22Rv1 (cell line): Measurements from ENCODE around the gene CHRNB2.

Experiments
- H3K27ac ChIP-seq: fragments of 450-650 bp; 2 replicates; pipeline ENCODE4 v1.5.1; 2017
- ZFX ChIP-seq: fragments of 450-650 bp; IDR thresholded peaks from 2 replicates; pipeline ENCODE4 v1.6.1; 2017; ENCODE audit warnings: antibody characterized with exemption, borderline replicate concordance
- TF ChIP-seq, protein P1 (sequence below): fragments of 450-650 bp; IDR thresholded peaks from 2 replicates; pipeline ENCODE4 v1.5.1; 2017; ENCODE audit warnings: mild to moderate bottlenecking

The CHRNB2 gene

DNA sequence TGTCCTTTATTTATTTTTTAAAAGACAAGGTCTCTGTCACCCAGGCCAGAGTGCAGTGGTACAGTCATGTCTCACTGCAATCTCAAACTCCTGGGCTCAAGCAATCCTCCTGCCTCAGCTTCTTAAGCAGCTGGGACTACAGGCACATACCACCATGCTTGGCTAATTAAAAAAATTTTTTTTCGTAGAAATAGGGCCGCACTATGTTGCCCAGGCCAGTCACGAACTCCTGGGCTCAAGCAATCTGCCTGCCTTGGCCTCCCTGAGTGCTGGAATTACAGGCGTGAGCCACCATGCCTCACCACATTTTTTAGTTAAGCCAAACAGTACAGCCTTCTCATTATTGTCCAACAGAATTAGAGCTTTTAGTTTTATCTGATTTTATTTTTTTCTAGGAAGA, 47.8 kb downstream of the CHRNB2 start:
- TF ChIP-seq ZFX: no peak
- TF ChIP-seq, protein P1, sequence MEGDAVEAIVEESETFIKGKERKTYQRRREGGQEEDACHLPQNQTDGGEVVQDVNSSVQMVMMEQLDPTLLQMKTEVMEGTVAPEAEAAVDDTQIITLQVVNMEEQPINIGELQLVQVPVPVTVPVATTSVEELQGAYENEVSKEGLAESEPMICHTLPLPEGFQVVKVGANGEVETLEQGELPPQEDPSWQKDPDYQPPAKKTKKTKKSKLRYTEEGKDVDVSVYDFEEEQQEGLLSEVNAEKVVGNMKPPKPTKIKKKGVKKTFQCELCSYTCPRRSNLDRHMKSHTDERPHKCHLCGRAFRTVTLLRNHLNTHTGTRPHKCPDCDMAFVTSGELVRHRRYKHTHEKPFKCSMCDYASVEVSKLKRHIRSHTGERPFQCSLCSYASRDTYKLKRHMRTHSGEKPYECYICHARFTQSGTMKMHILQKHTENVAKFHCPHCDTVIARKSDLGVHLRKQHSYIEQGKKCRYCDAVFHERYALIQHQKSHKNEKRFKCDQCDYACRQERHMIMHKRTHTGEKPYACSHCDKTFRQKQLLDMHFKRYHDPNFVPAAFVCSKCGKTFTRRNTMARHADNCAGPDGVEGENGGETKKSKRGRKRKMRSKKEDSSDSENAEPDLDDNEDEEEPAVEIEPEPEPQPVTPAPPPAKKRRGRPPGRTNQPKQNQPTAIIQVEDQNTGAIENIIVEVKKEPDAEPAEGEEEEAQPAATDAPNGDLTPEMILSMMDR: no peak
- no peak overlapping the region for H3K27ac ChIP-seq

DNA sequence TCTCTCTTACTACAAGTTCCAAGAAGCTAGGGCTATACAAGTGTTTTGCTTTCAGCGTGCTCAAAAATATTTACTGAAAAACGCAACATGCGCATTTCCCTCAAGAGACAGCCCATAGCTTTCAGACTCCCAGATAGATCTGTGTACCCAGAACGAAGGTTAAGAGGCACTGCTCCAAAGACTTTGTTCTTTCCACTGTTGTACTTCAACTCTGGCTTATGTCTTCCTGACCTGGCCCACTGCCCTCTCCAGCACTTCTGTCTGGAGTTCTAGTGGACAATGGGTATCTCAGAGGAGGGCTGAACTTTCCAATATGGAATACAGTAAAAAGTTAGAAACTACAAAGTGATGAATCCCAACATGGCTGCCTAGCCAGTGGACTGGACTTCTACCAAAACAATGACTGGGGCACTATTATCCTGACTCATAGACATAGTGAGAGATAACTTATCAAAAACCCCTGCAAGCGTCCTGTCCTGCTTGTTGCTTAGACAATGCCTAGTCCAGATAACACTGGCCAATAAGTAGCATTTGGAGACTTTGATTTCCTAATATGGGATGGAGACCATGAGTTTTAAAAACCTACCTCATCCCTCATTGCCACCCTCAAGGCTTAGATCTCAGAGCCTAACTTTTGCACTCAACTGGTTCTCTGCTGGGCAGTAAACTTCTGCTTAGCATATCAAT, 49.2 kb downstream of the CHRNB2 start:
- no peak overlapping the region for H3K27ac ChIP-seq
- TF ChIP-seq ZFX: no peak
- TF ChIP-seq, protein P1: no peak

DNA sequence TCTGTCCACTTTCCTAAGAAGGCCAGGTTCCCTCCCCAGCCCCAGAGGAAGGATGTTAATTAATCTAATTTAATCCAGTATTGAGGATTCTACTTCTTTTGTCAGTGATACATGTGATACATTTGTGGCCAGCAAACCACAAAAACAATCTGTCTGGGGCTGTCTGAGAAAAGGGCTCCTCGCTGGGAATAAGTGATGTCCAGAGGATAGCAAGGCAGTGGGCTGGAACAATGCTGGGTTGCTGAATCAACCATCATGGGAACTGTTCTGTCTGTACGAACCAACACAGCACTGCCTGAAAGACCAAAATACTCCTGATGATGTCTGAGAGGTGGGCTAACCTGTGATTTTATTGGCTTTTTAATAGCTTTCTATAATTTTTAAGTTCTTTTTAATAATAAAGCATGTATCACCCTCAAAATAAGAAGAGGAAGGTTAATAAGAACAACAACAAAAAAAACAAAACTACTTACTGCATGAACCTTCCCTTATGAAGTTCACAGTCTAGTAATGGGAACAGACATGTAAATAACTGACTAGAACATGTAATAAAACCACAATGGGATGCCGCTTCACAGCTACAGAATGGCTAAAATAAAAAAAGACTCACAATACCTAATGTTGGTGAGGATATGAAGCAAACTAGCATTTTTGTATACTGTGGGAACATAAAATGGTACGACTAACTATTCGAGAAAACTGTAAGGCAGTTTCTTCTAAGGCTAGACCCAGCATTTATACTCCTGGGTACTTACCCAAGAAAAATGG, 51.8 kb downstream of the CHRNB2 start:
- TF ChIP-seq, protein P1: no peak
- no peak for TF ChIP-seq ZFX
- no peak overlapping the region for H3K27ac ChIP-seq

DNA sequence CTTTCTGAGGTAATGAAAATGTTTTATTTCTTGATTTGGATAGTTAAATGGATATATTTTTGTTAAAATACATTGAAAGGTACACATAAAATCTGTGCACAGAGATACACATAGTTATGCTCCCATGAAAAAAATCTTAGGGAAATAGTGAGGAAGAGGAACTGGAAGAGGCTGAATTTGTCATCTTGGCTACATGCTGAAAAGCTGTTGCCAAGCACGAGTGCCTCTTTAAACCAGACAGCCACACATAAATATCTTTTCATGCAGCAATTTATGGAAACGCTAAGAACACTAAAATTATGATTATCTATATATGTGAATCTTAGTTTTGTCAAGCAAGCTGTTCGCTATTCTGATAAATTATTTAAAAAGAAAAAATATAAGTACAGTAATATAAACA, 53.2 kb downstream of the CHRNB2 start:
- TF ChIP-seq, protein P1: no peak
- no peak for TF ChIP-seq ZFX
- H3K27ac ChIP-seq: no peak overlapping the region

DNA sequence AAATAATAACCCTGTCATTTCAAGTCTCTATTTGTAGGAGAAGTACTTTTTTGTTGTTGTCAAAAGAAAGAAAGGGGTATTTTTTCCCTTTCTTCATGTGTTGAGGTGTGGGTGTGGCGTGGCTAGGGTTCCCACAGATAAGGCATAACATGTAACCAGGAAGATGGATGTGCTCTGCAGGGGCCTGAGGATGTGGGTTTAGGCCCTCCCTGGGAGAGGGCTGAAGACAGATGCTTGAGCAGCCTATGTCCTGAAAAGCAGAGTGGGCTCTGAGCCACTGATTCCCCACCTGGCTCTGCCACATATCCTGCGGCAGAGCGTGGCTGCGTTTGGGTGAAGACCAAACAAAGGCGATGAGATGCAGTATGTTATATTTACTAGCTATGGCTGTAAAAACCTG, 54.3 kb downstream of the CHRNB2 start:
- no peak overlapping the region for H3K27ac ChIP-seq
- TF ChIP-seq, protein P1: no peak
- no peak for TF ChIP-seq ZFX

DNA sequence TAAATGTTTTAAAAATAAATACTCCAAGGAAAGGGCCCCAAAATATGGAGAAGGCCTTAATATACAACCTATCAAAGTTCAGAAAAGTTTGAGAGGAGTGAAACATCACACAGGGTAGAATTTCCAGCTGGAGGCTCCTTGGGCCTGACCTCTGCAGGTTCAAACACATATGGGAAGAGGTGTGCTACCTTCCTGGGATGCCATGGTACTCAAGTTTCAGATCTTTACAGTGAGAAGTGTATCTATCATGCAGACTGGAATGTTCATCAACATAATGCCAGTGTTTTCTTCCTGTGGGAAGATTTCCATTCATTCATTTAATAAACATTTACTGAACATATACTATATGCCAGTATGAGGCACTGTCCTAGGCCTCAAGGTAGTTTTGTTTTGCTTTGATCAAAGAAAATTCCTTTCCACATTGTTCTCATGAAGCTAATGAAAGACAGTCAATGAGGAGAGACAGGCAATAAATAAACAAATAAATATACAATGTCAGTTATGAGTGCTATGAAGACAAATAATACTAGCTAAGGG, 55.0 kb downstream of the CHRNB2 start:
- H3K27ac ChIP-seq: no peak overlapping the region
- no peak for TF ChIP-seq ZFX
- TF ChIP-seq, protein P1: no peak

DNA sequence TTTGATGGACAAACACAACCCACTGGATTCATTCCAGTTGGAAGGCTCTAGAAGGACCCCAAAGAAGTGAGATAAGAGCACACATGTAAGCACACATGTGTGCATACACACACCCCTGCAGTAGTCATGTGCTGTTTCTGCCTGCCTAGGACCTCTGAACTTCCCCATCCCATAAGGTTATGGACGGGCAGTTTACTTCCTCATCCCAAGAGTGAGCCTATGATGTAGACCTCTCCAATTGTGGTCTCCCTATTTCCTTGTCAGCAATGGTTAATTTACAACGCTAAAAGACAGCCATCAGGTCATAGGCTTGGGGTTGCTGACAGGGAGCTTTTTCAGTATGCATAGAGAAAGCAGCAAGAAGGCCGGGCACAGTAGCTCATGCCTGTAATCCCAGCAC, 55.8 kb downstream of the CHRNB2 start:
- TF ChIP-seq, protein P1: no peak
- TF ChIP-seq ZFX: no peak

More for the DNA sequence above, 55.8 kb downstream of the CHRNB2 start:
- no peak overlapping the region for H3K27ac ChIP-seq
